ENCODE data around the gene MTX2.

MTX2 gene

GRCh38 chr2:176261136-176261535, 8.1 kb upstream of the MTX2 start:
- H3K36me3 ChIP-seq (ENCODE audit: insufficient read depth, low read length), result no peaks in the 10 kb centered on the region
- H3K27ac ChIP-seq (ENCODE audit: low read depth, low read length), result no peak overlapping the region
- no peaks in the 10 kb centered on the region for H3K4me1 ChIP-seq (ENCODE audit: insufficient read depth, low read length)
- H3K9ac ChIP-seq (ENCODE audit: low read length), result no peak overlapping the region
- H3K4me3 ChIP-seq (ENCODE audit: low read depth in 1 of 2, low read length in 2 of 2), result no peak overlapping the region
- no peaks in the 10 kb centered on the region for H3K9me3 ChIP-seq (ENCODE audit: low read length)
- no peaks in the 10 kb centered on the region for H3K27me3 ChIP-seq (ENCODE audit: control insufficient read depth in 1 of 2, insufficient read depth in 2 of 2, low read length in 2 of 2)

GRCh38 chr2:176268976-176269318, 295 bp upstream of the MTX2 start:
- peak overlapping the region; percentile 99 for H3K9ac ChIP-seq (ENCODE audit: low read length)
- H3K27ac ChIP-seq (ENCODE audit: low read depth, low read length), result peak overlapping the region; percentile 91
- peak overlapping the region; percentile 82 to 98 for H3K4me3 ChIP-seq (ENCODE audit: low read depth in 1 of 2, low read length in 2 of 2)
- peaks cover 16% of the 10 kb centered on the region for H3K4me1 ChIP-seq (ENCODE audit: insufficient read depth, low read length)
- no peaks in the 10 kb centered on the region for H3K36me3 ChIP-seq (ENCODE audit: insufficient read depth, low read length)
- no peaks in the 10 kb centered on the region for H3K9me3 ChIP-seq (ENCODE audit: low read length)
- H3K27me3 ChIP-seq (ENCODE audit: control insufficient read depth in 1 of 2, insufficient read depth in 2 of 2, low read length in 2 of 2), result no peaks in the 10 kb centered on the region

- peak overlapping the region; percentile 82 to 98 for H3K4me3 ChIP-seq (ENCODE audit: low read depth in 1 of 2, low read length in 2 of 2)
- H3K27ac ChIP-seq (ENCODE audit: low read depth, low read length), result peak overlapping the region; percentile 91
- peak overlapping the region; percentile 99 for H3K9ac ChIP-seq (ENCODE audit: low read length)
- no peaks in the 10 kb centered on the region for H3K36me3 ChIP-seq (ENCODE audit: insufficient read depth, low read length)
- H3K27me3 ChIP-seq (ENCODE audit: control insufficient read depth in 1 of 2, insufficient read depth in 2 of 2, low read length in 2 of 2), result no peaks in the 10 kb centered on the region
- peaks cover 16% of the 10 kb centered on the region for H3K4me1 ChIP-seq (ENCODE audit: insufficient read depth, low read length)
- no peaks in the 10 kb centered on the region for H3K9me3 ChIP-seq (ENCODE audit: low read length)
These were observed 983 bp downstream of the MTX2 start for GRCh38 chr2:176270100-176270750.

GRCh38 chr2:176272870-176273459, 3.7 kb downstream of the MTX2 start:
- Histone ChIP-seq H3K27me3 (ENCODE audit: control insufficient read depth in 1 of 2, insufficient read depth in 2 of 2, low read length in 2 of 2) (no peaks in the 10 kb centered on the region), H3K9ac (ENCODE audit: low read length) (no peak overlapping the region), H3K36me3 (ENCODE audit: insufficient read depth, low read length) (no peaks in the 10 kb centered on the region), H3K4me1 (ENCODE audit: insufficient read depth, low read length) (peaks cover 16% of the 10 kb centered on the region), H3K4me3 (ENCODE audit: low read depth in 1 of 2, low read length in 2 of 2) (no peak overlapping the region), H3K9me3 (ENCODE audit: low read length) (no peaks in the 10 kb centered on the region), H3K27ac (ENCODE audit: low read depth, low read length) (no peak overlapping the region)

GRCh38 chr2:176278927-176279326, 9.7 kb downstream of the MTX2 start:
- Histone ChIP-seq H3K4me1 (ENCODE audit: insufficient read depth, low read length) (no peaks in the 10 kb centered on the region), H3K36me3 (ENCODE audit: insufficient read depth, low read length) (no peaks in the 10 kb centered on the region), H3K9me3 (ENCODE audit: low read length) (no peaks in the 10 kb centered on the region), H3K27ac (ENCODE audit: low read depth, low read length) (no peak overlapping the region), H3K9ac (ENCODE audit: low read length) (no peak overlapping the region), H3K4me3 (ENCODE audit: low read depth in 1 of 2, low read length in 2 of 2) (no peak overlapping the region), H3K27me3 (ENCODE audit: control insufficient read depth in 1 of 2, insufficient read depth in 2 of 2, low read length in 2 of 2) (no peaks in the 10 kb centered on the region)

GRCh38 chr2:176280156-176280555, 10.9 kb downstream of the MTX2 start:
- Histone ChIP-seq H3K4me1 (ENCODE audit: insufficient read depth, low read length) (no peaks in the 10 kb centered on the region), H3K9ac (ENCODE audit: low read length) (no peak overlapping the region), H3K36me3 (ENCODE audit: insufficient read depth, low read length) (no peaks in the 10 kb centered on the region), H3K9me3 (ENCODE audit: low read length) (no peaks in the 10 kb centered on the region), H3K27ac (ENCODE audit: low read depth, low read length) (no peak overlapping the region), H3K4me3 (ENCODE audit: low read depth in 1 of 2, low read length in 2 of 2) (no peak overlapping the region), H3K27me3 (ENCODE audit: control insufficient read depth in 1 of 2, insufficient read depth in 2 of 2, low read length in 2 of 2) (no peaks in the 10 kb centered on the region)

GRCh38 chr2:176280867-176281658, 11.8 kb downstream of the MTX2 start:
- no peaks in the 10 kb centered on the region for H3K4me1 ChIP-seq (ENCODE audit: insufficient read depth, low read length)
- no peak overlapping the region for H3K27ac ChIP-seq (ENCODE audit: low read depth, low read length)
- no peak overlapping the region for H3K4me3 ChIP-seq (ENCODE audit: low read depth in 1 of 2, low read length in 2 of 2)
- H3K27me3 ChIP-seq (ENCODE audit: control insufficient read depth in 1 of 2, insufficient read depth in 2 of 2, low read length in 2 of 2), result no peaks in the 10 kb centered on the region
- H3K36me3 ChIP-seq (ENCODE audit: insufficient read depth, low read length), result no peaks in the 10 kb centered on the region
- no peak overlapping the region for H3K9ac ChIP-seq (ENCODE audit: low read length)
- H3K9me3 ChIP-seq (ENCODE audit: low read length), result no peaks in the 10 kb centered on the region

- Histone ChIP-seq H3K27me3 (ENCODE audit: control insufficient read depth in 1 of 2, insufficient read depth in 2 of 2, low read length in 2 of 2) (no peaks in the 10 kb centered on the region), H3K27ac (ENCODE audit: low read depth, low read length) (no peak overlapping the region), H3K4me1 (ENCODE audit: insufficient read depth, low read length) (no peaks in the 10 kb centered on the region), H3K9me3 (ENCODE audit: low read length) (no peaks in the 10 kb centered on the region), H3K4me3 (ENCODE audit: low read depth in 1 of 2, low read length in 2 of 2) (no peak overlapping the region), H3K36me3 (ENCODE audit: insufficient read depth, low read length) (no peaks in the 10 kb centered on the region), H3K9ac (ENCODE audit: low read length) (no peak overlapping the region)
These were observed 14.2 kb downstream of the MTX2 start for GRCh38 chr2:176283291-176284068.

GRCh38 chr2:176284461-176285049, 15.3 kb downstream of the MTX2 start:
- Histone ChIP-seq H3K4me3 (ENCODE audit: low read depth in 1 of 2, low read length in 2 of 2) (no peak overlapping the region), H3K36me3 (ENCODE audit: insufficient read depth, low read length) (no peaks in the 10 kb centered on the region), H3K4me1 (ENCODE audit: insufficient read depth, low read length) (no peaks in the 10 kb centered on the region), H3K27me3 (ENCODE audit: control insufficient read depth in 1 of 2, insufficient read depth in 2 of 2, low read length in 2 of 2) (no peaks in the 10 kb centered on the region), H3K9me3 (ENCODE audit: low read length) (no peaks in the 10 kb centered on the region), H3K27ac (ENCODE audit: low read depth, low read length) (no peak overlapping the region), H3K9ac (ENCODE audit: low read length) (no peak overlapping the region)

GRCh38 chr2:176285321-176285720, 16.1 kb downstream of the MTX2 start:
- Histone ChIP-seq H3K27me3 (ENCODE audit: control insufficient read depth in 1 of 2, insufficient read depth in 2 of 2, low read length in 2 of 2) (no peaks in the 10 kb centered on the region), H3K4me3 (ENCODE audit: low read depth in 1 of 2, low read length in 2 of 2) (no peak overlapping the region), H3K27ac (ENCODE audit: low read depth, low read length) (no peak overlapping the region), H3K4me1 (ENCODE audit: insufficient read depth, low read length) (no peaks in the 10 kb centered on the region), H3K9ac (ENCODE audit: low read length) (no peak overlapping the region), H3K36me3 (ENCODE audit: insufficient read depth, low read length) (no peaks in the 10 kb centered on the region), H3K9me3 (ENCODE audit: low read length) (no peaks in the 10 kb centered on the region)

GRCh38 chr2:176291335-176291734, 22.1 kb downstream of the MTX2 start:
- Histone ChIP-seq H3K4me3 (ENCODE audit: low read depth in 1 of 2, low read length in 2 of 2) (no peak overlapping the region), H3K27ac (ENCODE audit: low read depth, low read length) (no peak overlapping the region), H3K9ac (ENCODE audit: low read length) (no peak overlapping the region), H3K4me1 (ENCODE audit: insufficient read depth, low read length) (peaks cover 7% of the 10 kb centered on the region), H3K36me3 (ENCODE audit: insufficient read depth, low read length) (no peaks in the 10 kb centered on the region), H3K9me3 (ENCODE audit: low read length) (no peaks in the 10 kb centered on the region), H3K27me3 (ENCODE audit: control insufficient read depth in 1 of 2, insufficient read depth in 2 of 2, low read length in 2 of 2) (no peaks in the 10 kb centered on the region)

All from muscle layer of colon (tissue), 2 donors.